DOHH2 (cell line): Measurements from ENCODE around the gene TMEM272.

ENCODE experiments used
- EZH2phosphoT487 ChIP-seq: fragments of 200-600 bp; sonication (generic); IDR thresholded peaks from 2 replicates; pipeline ENCODE4 v1.6.1; 2017; ENCODE audit warnings: borderline replicate concordance, mild to moderate bottlenecking, antibody characterized with exemption, low read length, moderate library complexity, mixed read lengths
- TF ChIP-seq, protein P1 (sequence below): fragments of 200-600 bp; sonication (generic); IDR thresholded peaks from one replicate; pipeline ENCODE4 v1.5.1; 2014; ENCODE audit warnings: antibody characterized with exemption, mild to moderate bottlenecking, low read depth, low read length; ENCODE audit not compliant: poor library complexity, severe bottlenecking

GRCh38 chr13:51883226-51883600 lies 38.2 kb upstream of the TMEM272 start:
- TF ChIP-seq, protein P1, sequence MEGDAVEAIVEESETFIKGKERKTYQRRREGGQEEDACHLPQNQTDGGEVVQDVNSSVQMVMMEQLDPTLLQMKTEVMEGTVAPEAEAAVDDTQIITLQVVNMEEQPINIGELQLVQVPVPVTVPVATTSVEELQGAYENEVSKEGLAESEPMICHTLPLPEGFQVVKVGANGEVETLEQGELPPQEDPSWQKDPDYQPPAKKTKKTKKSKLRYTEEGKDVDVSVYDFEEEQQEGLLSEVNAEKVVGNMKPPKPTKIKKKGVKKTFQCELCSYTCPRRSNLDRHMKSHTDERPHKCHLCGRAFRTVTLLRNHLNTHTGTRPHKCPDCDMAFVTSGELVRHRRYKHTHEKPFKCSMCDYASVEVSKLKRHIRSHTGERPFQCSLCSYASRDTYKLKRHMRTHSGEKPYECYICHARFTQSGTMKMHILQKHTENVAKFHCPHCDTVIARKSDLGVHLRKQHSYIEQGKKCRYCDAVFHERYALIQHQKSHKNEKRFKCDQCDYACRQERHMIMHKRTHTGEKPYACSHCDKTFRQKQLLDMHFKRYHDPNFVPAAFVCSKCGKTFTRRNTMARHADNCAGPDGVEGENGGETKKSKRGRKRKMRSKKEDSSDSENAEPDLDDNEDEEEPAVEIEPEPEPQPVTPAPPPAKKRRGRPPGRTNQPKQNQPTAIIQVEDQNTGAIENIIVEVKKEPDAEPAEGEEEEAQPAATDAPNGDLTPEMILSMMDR = no peak
- no peak for TF ChIP-seq EZH2phosphoT487
